ENCODE data around the gene DUSP28. TPM values are rescaled to one million over a fixed set of nuclear protein-coding genes. Genes with fewer than 3 reads are reported as not detected.

Gene DUSP28
- total and polyA plus RNA-seq, 10 of the 15 experiments (the other 5 are each of a cell fraction or from before 2014, with no cell fraction given) = 2.5 to 12.5 (median 6.4) TPM

DNA sequence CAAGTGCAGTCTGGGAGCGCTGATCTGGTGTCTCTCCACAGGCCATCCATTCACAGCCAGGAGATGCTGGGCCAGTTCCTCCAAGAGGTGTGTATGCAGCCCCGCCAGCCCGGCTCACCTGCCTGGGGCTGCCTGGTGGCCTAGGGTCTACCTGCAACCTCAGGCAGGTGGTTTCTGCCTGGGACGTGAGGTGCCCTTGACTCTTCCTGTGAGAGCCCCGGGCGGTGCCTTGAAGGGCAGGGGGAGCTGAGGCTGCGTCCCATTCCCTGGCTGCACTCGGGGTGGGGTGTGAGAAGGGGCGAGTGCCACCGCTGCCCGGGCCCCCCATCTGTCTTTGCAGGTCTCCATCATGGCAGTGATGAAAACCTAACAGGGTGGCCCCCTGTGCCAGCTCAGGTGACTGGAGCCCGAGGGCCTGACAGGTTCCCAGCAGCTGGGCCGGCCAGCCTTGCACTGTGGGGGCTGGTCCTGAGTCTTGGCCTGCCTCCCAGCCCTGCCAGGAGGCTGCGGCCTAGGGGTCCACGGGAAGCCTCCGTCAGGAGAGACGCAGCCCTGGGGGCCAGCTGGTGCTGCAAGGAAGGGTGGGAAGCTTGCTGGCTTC, 38.3 kb downstream of the DUSP28 start:
- POLR2A ChIA-PET = no interaction called here
- Histone ChIP-seq H3K9me3 (replicated peaks; ENCODE audit: control insufficient read depth, insufficient read depth, low read length) (no peaks in the 10 kb centered on the region), H3K4me1 (ENCODE audit: control insufficient read depth, insufficient read depth, low read length) (no peaks in the 10 kb centered on the region; the same call in 1 of the 2 replicates), H3K27me3 (replicated peaks in 1 of 2; ENCODE audit: control insufficient read depth in 2 of 2, insufficient read depth in 2 of 2, low read length in 1 of 2) (no peaks in the 10 kb centered on the region), H3K4me3 (no peak overlapping the region), H3K27ac (ENCODE audit: control insufficient read depth, insufficient read depth) (no peak overlapping the region), H3K79me2 (ENCODE audit: control insufficient read depth, insufficient read depth, low read length) (no peaks in the 10 kb centered on the region), H3K36me3 (ENCODE audit: control insufficient read depth in 2 of 2, insufficient read depth in 2 of 2, low read length in 1 of 2) (peaks cover 0 to 22% of the 10 kb centered on the region in 2 experiments; a peak in 3 of 4 replicates), H2AFZ (ENCODE audit: control insufficient read depth, low read depth, low read length) (no peak overlapping the region), H4K20me1 (ENCODE audit: control insufficient read depth, insufficient read depth) (no peaks in the 10 kb centered on the region), H3K9ac (ENCODE audit: control insufficient read depth, insufficient read depth, low read length) (no peak overlapping the region), H3K4me2 (ENCODE audit: control insufficient read depth, insufficient read depth) (no peak overlapping the region)
- no peak for DNase-seq (ENCODE audit: low read depth, low spot score)
- intact Hi-C loops (cut with micrococcal nuclease; ENCODE audit: unreplicated experiment) (no loop called here), in situ Hi-C loops (cut with MboI) (no loop called here)
- ATAC-seq = no peak
- SMC1A ChIA-PET (ENCODE audit: uncharacterized antibody, unreplicated experiment) = no interaction called here
- no peak for FAIRE-seq
- RAD21 ChIA-PET (ENCODE audit: unreplicated experiment) = no interaction called here
- WGBS (ENCODE audit: insufficient coverage, insufficient replicate concordance, low lambda C conversion rate, missing lambda C conversion rate) = 99% methylated on average over 17 of the region's 17 CpGs
- BruUV-seq (replicated peaks) = no TSS peak
- CTCF ChIA-PET = no interaction called here
- TF ChIP-seq SIX5 (IDR thresholded peaks at IDR 0.05; ENCODE audit: low read depth, low read length, severe bottlenecking) = no peak
- no peak for TF ChIP-seq BHLHE40 (IDR thresholded peaks at IDR 0.05; ENCODE audit: borderline replicate concordance in 1 of 2, low read depth in 2 of 2, low read length in 1 of 2)
- TF ChIP-seq SREBF2 (IDR thresholded peaks at IDR 0.05; ENCODE audit: low read length) = no peak

DNA sequence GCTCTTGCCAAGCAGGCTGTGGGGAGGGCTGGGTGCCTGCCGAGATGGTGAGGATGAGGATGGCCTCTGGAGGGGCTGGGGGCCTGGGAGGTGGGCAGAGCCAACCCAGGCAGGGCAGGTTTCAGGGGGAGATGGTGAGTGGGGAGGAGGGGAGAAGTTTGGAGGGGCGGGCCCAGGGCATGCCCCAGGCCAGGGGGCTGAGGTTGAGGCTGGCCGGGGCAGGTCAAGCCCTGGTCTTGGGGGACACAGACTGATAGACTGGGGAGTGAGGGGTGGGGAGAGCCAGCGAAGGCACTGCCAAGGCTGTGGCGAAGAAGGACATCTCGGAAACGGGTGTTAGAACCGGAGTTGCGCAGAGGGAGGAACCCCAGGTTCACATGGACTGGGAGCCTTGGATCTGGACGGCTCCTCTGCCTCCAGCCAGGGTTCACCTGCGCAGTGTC, 39.0 kb downstream of the DUSP28 start:
- CTCF ChIA-PET = no interaction called here
- H3K79me2 ChIP-seq (ENCODE audit: control insufficient read depth, insufficient read depth, low read length) = no peaks in the 10 kb centered on the region
- no peak overlapping the region for H3K27ac ChIP-seq (ENCODE audit: control insufficient read depth, insufficient read depth)
- H3K36me3 ChIP-seq (ENCODE audit: control insufficient read depth in 2 of 2, insufficient read depth in 2 of 2, low read length in 1 of 2) = peaks cover 0 to 19% of the 10 kb centered on the region in 2 experiments; a peak in 3 of 4 replicates
- no peaks in the 10 kb centered on the region for H4K20me1 ChIP-seq (ENCODE audit: control insufficient read depth, insufficient read depth)
- FAIRE-seq = no peak
- no peak overlapping the region for H2AFZ ChIP-seq (ENCODE audit: control insufficient read depth, low read depth, low read length)
- H3K9ac ChIP-seq (ENCODE audit: control insufficient read depth, insufficient read depth, low read length) = no peak overlapping the region
- no peak overlapping the region for H3K4me3 ChIP-seq
- SMC1A ChIA-PET (ENCODE audit: uncharacterized antibody, unreplicated experiment) = no interaction called here
- no peaks in the 10 kb centered on the region; the same call in 1 of the 2 replicates for H3K4me1 ChIP-seq (ENCODE audit: control insufficient read depth, insufficient read depth, low read length)
- H3K27me3 ChIP-seq (replicated peaks in 1 of 2; ENCODE audit: control insufficient read depth in 2 of 2, insufficient read depth in 2 of 2, low read length in 1 of 2) = no peaks in the 10 kb centered on the region
- H3K4me2 ChIP-seq (ENCODE audit: control insufficient read depth, insufficient read depth) = no peak overlapping the region
- RAD21 ChIA-PET (ENCODE audit: unreplicated experiment) = no interaction called here
- intact Hi-C loops (cut with micrococcal nuclease; ENCODE audit: unreplicated experiment) = no loop called here
- no TSS peak for BruUV-seq (replicated peaks)
- ATAC-seq = no peak
- in situ Hi-C loops (cut with MboI) = no loop called here
- H3K9me3 ChIP-seq (replicated peaks; ENCODE audit: control insufficient read depth, insufficient read depth, low read length) = no peaks in the 10 kb centered on the region
- TF ChIP-seq PML (IDR thresholded peaks at IDR 0.05; ENCODE audit: low read length) (no peak), ZBED1 (IDR thresholded peaks at IDR 0.05; ENCODE audit: borderline replicate concordance) (no peak), JUNB (IDR thresholded peaks at IDR 0.05) (no peak), MEF2A (IDR thresholded peaks at IDR 0.05; ENCODE audit: insufficient read depth, low read depth, low read length) (no peak)
- no peak for DNase-seq (ENCODE audit: low read depth, low spot score)
- WGBS (ENCODE audit: insufficient coverage, insufficient replicate concordance, low lambda C conversion rate, missing lambda C conversion rate) = 81% methylated on average over 10 of the region's 11 CpGs
- POLR2A ChIA-PET = no interaction called here
